HL-60 (cell line): Measurements from ENCODE around the gene TSC22D2.
A peak's percentile ranks its signal among the peaks of the same experiment; 100 is the strongest.

ENCODE experiments used
- DNase-seq, 2 experiments: peaks; one replicate each; pipeline ENCODE4 v3.0.0-alpha.2; 2010 to 2020; ENCODE audit warnings: low read depth in 1 of 2, low spot score in 1 of 2
- H3K27ac ChIP-seq: fragments of 250-450 bp; sonication (Bioruptor Pico); replicated peaks from 2 replicates; pipeline ENCODE4 v1.5.1; 2020; ENCODE audit warnings: mild to moderate bottlenecking, moderate library complexity
- H3K27me3 ChIP-seq: fragments of 250-450 bp; sonication (Bioruptor Pico); 2 replicates; pipeline ENCODE4 v1.5.1; 2021; ENCODE audit warnings: mild to moderate bottlenecking, moderate library complexity; ENCODE audit not compliant: insufficient read depth, poor library complexity, severe bottlenecking
- H3K4me3 ChIP-seq: replicated peaks from 2 replicates; pipeline ENCODE4 v1.5.1; 2011; ENCODE audit warnings: mild to moderate bottlenecking, control low read depth, low read length; ENCODE audit not compliant: insufficient read depth
- CTCF ChIP-seq: IDR thresholded peaks from one replicate; pipeline ENCODE4 v1.5.1; 2011; ENCODE audit warnings: low read length, control low read depth, inconsistent platforms; ENCODE audit not compliant: insufficient read depth
- GABPA ChIP-seq: IDR thresholded peaks from 2 replicates; pipeline ENCODE4 v1.6.1; 2012; ENCODE audit warnings: low read depth
- POLR2AphosphoS5 ChIP-seq: IDR thresholded peaks from 2 replicates; pipeline ENCODE4 v1.6.1; 2012; ENCODE audit warnings: low read depth
- SPI1 ChIP-seq: IDR thresholded peaks from 2 replicates; pipeline ENCODE4 v1.6.1; 2012; ENCODE audit warnings: low read depth, mild to moderate bottlenecking, borderline replicate concordance
- TF ChIP-seq, protein P1 (sequence below): IDR thresholded peaks from 2 replicates; pipeline ENCODE4 v1.6.1; 2012; ENCODE audit warnings: low read depth; ENCODE audit not compliant: insufficient replicate concordance

The TSC22D2 gene

GRCh38 chr3:150402217-150402616 lies 5.9 kb upstream of the TSC22D2 start:
- Histone ChIP-seq H3K4me3 (no peak overlapping the region), H3K27me3 (no peaks in the 10 kb centered on the region), H3K27ac (no peak overlapping the region)
- no peak for DNase-seq
- TF ChIP-seq, protein P1, sequence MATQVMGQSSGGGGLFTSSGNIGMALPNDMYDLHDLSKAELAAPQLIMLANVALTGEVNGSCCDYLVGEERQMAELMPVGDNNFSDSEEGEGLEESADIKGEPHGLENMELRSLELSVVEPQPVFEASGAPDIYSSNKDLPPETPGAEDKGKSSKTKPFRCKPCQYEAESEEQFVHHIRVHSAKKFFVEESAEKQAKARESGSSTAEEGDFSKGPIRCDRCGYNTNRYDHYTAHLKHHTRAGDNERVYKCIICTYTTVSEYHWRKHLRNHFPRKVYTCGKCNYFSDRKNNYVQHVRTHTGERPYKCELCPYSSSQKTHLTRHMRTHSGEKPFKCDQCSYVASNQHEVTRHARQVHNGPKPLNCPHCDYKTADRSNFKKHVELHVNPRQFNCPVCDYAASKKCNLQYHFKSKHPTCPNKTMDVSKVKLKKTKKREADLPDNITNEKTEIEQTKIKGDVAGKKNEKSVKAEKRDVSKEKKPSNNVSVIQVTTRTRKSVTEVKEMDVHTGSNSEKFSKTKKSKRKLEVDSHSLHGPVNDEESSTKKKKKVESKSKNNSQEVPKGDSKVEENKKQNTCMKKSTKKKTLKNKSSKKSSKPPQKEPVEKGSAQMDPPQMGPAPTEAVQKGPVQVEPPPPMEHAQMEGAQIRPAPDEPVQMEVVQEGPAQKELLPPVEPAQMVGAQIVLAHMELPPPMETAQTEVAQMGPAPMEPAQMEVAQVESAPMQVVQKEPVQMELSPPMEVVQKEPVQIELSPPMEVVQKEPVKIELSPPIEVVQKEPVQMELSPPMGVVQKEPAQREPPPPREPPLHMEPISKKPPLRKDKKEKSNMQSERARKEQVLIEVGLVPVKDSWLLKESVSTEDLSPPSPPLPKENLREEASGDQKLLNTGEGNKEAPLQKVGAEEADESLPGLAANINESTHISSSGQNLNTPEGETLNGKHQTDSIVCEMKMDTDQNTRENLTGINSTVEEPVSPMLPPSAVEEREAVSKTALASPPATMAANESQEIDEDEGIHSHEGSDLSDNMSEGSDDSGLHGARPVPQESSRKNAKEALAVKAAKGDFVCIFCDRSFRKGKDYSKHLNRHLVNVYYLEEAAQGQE, result no peak
- TF ChIP-seq GABPA (no peak), POLR2AphosphoS5 (no peak), SPI1 (no peak), CTCF (no peak)

DNA sequence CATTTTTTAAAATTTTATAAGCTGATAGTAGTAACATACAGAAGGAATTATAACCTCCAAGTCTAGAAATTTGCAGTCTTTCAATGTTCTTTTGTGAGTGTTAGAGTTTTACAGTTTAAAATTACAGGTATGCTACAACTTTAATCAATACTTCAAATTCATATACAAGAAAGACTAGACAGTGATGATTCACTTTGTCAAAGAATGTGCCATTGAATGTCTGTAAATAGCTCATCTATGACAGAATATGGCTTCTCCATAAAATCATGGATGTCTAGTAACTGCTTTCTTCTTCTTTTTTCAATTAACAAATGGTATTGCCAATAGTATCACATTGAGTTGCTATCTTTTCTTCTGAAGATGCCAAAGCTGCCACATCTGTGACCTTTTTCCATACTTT lies 4.1 kb upstream of the TSC22D2 start:
- no peak for DNase-seq
- Histone ChIP-seq H3K27me3 (no peaks in the 10 kb centered on the region), H3K27ac (no peak overlapping the region), H3K4me3 (no peak overlapping the region)
- TF ChIP-seq SPI1 (no peak), POLR2AphosphoS5 (no peak), CTCF (no peak), GABPA (no peak)
- TF ChIP-seq, protein P1, result no peak

- peak in 1 of 2 experiments; percentile 2 for DNase-seq
- H3K27ac ChIP-seq, result peak overlapping the region; percentile 98
- peak overlapping the region; percentile 46 for H3K4me3 ChIP-seq
- TF ChIP-seq SPI1 (no peak), CTCF (no peak), POLR2AphosphoS5 (no peak), GABPA (no peak)
- TF ChIP-seq, protein P1, result no peak
- H3K27me3 ChIP-seq, result no peaks in the 10 kb centered on the region
Measured at GRCh38 chr3:150407051-150407807, 869 bp upstream of the TSC22D2 start.
